NCI-H446 (cell line): ENCODE results near the gene SCGB3A1.

ENCODE experiments used
- DNase-seq, 2 experiments: peaks; one replicate each; lab custom pipeline; 2025; lab: John Stamatoyannopoulos, UW

The SCGB3A1 gene

GRCh38 chr5:180625125-180625790 is 34.0 kb upstream of the SCGB3A1 start:
- no peak for DNase-seq

DNA sequence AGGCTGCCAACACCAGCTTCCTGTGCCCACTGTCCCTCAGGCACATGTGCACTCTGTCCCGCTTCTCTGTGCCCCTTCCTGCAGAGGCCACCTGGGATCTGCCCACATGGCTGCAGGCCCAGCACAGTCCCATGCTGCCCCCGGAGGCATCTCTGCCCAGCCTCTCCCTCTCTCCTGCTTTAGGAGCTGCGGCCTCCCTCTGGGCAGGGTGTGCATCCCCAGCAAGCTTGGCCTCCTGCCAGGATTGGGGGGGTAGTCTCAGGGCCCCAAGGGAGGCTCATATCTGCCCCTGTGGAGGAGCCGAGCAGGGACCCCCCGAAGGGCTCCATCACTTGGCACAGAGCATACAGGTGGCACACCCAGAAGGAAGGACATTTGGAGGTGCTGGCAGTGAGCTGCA is 33.3 kb upstream of the SCGB3A1 start:
- DNase-seq: no peak

GRCh38 chr5:180623844-180624243 is 32.5 kb upstream of the SCGB3A1 start:
- no peak for DNase-seq

DNA sequence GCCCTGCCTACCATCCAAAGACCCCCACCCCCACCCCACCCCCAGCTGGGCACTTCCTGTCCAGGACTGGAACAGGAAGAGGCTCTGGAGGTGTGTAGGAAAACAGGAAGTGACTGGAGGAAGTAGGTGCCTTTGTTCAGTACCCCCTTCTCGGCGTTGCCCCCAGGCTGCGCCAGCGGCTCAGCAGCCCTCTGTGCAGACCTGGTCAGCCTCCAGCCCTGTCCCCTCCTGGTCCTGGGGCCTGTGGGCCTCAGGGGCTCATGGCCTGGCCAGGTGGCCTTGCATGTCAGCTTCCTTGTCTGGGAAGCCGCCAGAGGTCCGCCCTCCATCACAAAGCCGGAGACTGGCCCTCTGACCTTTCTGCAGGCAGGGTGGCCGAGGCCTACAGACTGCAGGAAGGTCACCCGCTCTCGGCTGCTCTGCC is 32.1 kb upstream of the SCGB3A1 start:
- no peak for DNase-seq

- no peak for DNase-seq
Measured at GRCh38 chr5:180622910-180623309, 31.6 kb upstream of the SCGB3A1 start.

DNA sequence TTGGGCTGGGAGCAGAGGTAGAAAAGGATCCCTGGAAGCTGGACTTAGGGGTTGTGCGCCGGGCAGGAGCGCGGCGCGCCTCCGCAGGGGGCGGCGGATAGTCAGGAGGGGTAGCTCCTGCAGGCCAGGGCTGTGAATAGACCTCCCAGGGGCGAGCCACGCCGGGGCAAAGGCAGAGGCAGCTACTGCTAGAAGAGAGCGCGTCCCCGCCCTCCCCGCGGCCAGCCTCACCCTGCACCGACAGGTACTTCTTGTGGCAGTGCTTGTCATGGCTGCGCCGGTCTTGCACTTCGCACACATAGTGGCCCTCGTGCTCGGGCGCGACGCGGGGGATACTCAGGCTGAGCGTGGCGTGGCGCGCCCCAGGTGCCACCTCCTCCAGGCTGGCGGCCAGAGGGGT is 30.0 kb upstream of the SCGB3A1 start:
- no peak for DNase-seq

DNA sequence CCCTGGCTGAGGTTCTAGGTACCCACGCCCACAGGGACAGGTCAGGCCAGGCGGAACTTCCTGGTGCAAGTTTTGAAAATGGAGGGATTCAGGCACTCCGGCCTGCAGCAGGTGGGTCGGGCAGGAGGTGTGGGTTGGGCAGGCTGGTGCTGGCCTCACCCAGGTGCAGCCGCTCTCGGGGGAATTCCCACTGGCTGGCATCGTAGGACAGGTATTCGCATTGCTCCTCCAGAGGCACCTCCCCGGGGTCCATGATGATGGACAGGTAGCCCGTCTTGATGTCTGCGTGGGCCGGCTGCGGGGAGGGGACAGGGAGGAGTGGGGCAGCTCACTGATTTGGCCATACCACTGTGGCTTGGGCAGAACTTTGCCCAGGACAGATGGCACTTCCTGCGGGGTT is 28.7 kb upstream of the SCGB3A1 start:
- no peak for DNase-seq

DNA sequence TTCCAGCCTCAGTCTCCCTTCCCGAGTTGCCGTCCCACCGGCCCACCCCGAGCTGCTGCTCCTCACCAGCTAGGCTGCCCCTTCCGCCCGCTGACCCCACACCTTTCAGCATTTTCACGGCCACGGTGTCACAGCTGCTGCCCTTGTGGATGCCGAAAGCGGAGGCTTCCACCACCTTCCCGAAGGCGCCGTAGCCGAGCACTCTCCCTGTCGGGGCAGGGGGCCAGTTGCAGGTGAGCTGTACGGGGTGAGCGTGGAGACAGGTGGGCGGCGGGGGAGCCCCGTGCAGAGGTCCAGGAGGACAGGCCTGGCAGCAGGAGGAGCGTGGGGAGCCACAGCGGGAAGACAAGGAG is 28.2 kb upstream of the SCGB3A1 start:
- no peak for DNase-seq

DNA sequence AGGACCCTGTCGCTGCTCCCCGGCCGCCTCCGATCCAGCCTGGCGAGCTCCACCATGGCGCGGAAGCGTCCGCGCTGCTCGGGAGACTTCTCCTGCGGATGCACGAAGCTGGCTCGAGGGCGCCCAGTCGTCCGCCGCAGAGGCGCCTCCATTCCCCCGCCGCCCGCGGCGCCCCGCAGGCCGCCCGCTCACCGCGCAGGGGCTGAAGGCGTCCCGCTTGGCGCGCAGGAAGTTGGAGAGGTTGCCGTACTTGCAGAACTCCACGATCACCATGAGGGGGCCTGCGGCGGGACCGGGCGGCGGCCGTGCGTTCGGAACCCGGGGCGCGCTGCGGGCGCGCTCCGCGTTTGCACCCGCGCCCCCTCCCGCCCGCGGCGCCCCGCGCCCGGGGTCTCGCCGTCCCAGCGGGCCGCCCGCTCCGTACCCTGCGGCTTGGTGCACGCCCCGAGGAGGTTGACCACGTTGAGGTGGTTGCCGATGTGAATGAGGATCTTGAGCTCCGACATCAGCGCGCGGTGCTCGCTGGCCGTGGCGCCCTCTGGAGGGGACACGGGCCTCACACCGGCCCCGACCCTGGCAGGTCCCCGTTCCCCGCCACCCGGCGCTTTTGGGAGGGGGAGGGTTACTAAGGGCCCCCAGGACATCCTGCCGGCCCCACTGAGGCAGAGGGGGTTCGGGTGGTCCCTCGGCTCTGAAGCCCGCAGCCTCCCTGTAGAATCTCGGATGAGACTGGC is 27.7 kb upstream of the SCGB3A1 start:
- DNase-seq: no peak

DNA sequence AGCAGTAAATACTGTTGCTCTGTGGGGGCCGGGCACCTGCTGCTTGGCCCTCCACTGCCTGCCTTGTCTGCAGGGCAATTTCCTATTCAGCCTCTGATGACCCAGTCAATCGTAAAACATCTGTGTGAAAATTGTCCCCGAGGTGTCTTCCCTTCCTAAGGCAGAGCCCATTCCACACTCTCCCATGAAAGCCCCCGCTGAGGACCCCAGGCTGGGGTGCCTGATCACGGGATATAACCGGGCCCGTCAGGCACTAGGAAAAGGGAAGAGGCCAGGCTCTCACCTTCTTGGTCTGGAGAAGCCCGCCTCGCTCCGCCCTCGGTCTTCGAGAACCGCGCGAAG is 27.2 kb upstream of the SCGB3A1 start:
- no peak for DNase-seq

GRCh38 chr5:180613814-180614188 is 22.5 kb upstream of the SCGB3A1 start:
- DNase-seq: no peak

DNA sequence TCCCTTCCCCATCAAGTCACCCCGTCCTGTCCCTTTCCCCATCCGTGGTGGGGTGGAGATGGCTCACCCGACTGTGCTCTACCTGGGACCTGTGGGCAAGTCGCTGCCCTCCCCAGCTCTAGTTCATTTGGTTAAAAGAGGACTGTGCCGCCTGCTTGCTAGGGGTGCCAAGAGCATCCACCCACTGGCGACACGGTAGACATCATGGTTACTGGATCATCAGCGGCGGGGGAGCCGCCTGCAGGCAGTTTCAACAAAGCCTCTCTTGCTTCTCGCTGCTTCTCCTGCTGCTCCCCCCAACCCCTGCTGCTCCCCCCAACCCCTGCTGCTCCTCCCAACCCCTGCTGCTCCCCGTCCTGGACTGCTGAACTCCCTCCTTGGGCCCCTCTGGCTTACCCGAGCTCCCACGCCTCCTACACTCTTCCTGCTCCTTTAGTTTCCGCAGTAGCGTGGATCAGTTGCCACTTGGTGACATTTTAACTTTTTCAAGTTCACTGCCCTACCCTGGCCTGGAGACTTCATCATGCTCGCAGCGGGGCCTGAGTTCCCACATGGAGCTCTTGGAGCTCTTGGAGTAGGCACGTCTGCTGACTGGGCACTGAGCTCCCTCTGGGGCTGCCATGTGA is 22.0 kb upstream of the SCGB3A1 start:
- no peak for DNase-seq

GRCh38 chr5:180612683-180613082 is 21.4 kb upstream of the SCGB3A1 start:
- DNase-seq: no peak

DNA sequence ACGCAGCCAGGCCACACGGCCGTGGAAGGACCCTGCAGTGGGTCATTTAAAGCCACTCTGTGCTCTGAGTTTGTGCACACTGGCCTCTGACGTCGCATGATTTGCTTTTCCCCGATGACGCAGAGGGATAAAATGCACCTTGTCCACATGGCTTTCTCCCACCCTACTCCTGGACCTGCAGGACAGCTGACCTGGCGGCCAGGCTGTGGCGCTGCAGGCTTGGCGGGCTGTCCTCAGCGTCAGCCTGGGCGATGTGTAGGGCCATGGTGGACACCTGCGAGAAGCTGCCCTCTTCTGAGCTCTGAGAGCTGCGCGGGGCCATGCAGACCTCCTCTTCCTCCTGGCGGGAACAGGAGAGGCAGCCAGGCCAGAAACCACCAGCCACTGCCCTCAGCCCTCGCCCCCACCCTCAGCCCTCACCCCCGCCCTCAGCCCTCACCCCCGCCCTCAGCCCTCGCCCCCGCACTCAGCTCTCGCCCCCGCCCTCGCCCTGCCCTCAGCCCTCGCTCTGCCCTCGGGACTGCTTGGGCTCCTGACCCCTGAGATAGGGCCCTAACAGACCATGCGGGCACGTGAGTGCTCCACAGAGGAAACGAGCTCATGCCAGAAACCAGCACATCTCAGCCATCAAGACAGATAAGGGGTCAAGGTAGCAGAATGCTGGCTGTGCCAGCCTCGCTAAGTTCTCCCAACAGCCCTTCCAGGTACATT is 20.0 kb upstream of the SCGB3A1 start:
- DNase-seq: no peak

DNA sequence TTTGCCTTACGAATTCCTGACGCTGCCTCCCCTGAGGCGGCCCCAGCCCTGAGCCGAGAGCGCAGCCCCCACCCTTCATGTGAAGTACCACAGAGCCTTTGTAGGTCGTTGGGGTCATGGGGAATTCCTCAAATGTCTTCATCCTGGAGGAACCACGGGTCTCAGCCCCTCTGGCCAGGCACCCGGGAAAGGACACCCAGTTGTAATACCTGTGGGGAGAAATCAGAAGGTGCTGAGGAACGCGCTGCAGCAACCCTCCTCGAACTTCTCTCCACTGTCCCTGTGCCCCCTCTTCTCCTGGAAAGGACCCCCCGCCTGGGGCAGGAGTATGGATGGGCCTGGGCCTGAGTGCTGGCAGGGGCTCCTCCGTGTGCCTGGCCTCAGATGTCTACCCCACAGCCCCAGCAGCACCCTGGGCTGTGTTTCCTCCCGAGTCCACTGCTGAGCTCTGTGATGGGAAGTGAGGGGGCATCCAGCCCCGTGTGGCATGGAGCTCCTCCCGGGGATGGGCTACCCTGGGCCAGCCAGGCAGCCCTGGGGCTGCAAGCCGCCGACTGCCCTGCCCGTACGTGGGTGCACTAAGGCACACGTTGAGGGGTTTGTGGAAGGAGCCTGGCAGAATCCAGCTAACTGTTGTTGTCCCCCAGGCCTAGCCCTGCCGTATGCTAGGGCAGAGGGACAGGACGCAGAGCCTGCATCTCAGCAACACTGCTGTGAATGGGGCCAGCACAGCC is 18.7 kb upstream of the SCGB3A1 start:
- DNase-seq: no peak

- DNase-seq: no peak
Measured at GRCh38 chr5:180609386-180609785, 18.1 kb upstream of the SCGB3A1 start.

DNA sequence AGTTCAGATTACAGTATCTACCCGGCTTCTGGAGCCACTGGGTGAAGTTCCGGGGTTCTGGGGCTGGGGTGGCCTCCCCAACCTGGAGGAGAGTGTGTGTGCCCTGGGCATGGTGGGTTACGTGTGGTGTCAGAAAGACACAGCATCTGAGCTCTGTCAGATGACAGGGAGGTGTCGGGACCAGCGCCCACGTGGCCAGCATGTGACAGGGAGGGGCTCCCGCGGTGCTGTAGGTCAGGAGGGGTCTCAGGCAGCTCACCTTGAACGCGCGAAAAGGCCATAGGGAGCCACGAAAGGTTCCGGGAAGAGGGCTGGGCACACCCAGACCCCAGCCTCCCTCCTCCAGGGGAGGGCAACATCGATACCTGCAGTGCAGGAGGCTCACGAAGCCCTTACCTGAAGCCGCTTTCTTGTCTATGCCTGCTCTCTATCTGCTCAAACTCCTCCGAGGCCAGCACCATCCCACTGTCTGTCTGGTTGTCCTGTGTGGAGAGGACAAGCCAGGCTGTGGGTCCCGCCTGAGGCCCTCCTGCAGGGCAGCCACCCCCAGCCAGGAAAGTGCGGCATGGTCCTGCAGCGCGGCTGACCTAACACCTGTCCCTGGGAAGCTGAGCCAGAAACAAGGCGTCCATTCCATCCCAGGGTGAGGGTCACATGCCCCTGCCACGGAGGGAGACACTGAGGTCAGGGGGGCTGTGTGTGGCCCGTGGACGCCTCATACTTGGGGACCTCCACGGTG is 17.4 kb upstream of the SCGB3A1 start:
- no peak for DNase-seq

- no peak for DNase-seq
Measured at GRCh38 chr5:180607861-180608571, 16.7 kb upstream of the SCGB3A1 start.

DNA sequence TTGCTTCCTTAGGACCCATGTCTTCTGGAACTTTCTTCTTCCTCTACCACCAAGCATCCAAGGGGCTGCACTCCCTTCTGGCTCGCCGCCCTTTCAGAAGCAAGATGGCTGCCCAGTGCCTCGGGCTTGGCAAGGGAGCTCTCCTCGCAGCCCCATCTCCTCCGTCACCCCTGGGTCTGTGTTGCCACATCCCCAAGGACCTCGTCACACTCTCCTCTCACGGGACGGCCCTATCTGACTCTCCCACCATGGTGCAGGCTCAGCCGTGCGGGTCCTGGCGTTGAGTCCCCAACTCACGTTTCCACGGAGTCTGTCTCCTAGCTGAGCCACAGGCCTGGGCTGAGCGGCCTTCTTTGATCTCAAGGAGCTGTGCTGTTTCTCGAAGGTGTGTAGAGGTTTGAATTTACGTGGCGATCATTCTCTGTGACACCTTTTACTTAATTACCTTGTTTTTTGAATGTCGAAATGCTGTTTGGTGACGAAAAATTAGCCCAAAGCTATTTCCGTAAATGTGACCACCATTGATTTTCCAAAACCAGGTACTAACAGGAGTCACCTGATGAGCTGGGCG is 15.0 kb upstream of the SCGB3A1 start:
- DNase-seq: no peak

DNA sequence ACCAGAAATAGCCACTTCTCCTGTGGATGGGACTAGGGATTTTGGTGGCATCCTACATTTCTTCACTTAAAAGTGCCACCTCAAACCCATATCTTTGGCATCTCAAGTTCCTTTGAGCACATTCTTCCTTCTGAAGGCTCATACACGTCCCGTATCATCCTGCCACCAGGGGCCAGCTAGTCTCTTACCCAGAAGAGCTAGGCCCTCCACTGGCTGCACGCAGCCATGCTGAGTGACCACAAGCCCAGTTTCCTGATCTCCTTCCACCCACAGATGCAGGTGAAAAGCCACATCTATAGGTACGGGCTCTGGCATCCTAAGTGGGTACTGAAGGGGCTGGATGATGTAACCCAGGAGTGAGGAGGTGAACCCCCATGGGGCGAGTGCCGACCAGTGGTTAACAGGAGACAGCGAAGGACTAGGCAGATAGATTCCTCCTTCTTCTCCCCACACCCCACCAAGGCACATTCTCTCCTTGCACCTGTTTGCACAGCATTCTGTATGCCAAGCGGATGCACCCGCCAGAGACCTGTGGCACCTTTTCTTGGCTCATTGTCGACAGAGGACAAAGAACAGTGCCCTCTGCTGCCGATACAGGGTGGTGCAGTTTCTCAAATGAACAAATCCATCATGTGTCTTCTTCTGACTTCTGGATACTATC is 14.4 kb upstream of the SCGB3A1 start:
- peak; percentile 11 to 56 for DNase-seq
